BE2C (cell line): ENCODE measurements around the gene UXS1.

Experiments used
- DNase-seq: peaks from one replicate; pipeline ENCODE4 v3.0.0-alpha.2; 2020
- H3K27me3 ChIP-seq: fragments of 250-450 bp; sonication (Bioruptor Pico); 2 replicates; pipeline ENCODE4 v1.5.1; 2020; ENCODE audit warnings: mild to moderate bottlenecking
- H3K36me3 ChIP-seq: fragments of 250-450 bp; sonication (Bioruptor Pico); 2 replicates; pipeline ENCODE4 v1.5.1; 2020; ENCODE audit warnings: mild to moderate bottlenecking
- H3K4me1 ChIP-seq: fragments of 250-450 bp; sonication (Bioruptor Pico); 2 replicates; pipeline ENCODE4 v1.5.1; 2020
- H3K4me3 ChIP-seq: 2 replicates; pipeline ENCODE4 v1.5.1; 2011; ENCODE audit warnings: low read depth, low read length
- H3K9me3 ChIP-seq: fragments of 250-450 bp; sonication (Bioruptor Pico); 2 replicates; pipeline ENCODE4 v1.5.1; 2020
- TF ChIP-seq, protein P1 (sequence below): IDR thresholded peaks from 2 replicates; pipeline ENCODE4 v1.5.1; 2012; ENCODE audit warnings: mild to moderate bottlenecking, low read depth, low read length

Gene UXS1

DNA sequence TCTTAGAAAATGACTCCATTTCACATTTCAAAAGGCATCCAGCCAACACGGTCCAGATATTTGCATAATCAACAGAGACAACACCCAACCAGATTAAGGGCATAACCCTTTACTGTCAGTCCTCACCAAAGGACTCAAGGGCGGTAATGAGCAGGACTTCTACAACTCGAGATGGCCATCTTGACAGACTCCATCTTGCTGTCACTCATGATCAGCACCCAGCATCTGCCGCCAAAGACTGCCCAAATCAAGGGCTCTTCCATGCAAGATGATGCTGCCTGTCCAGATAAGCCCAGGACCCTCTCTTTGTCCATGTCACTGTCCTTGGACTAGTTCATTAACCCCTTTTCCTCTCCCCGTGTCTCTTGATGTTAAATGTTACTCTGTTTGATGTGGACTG is 77.9 kb downstream of the UXS1 start:
- Histone ChIP-seq H3K4me1 (no peaks in the 10 kb centered on the region), H3K27me3 (no peaks in the 10 kb centered on the region), H3K9me3 (no peaks in the 10 kb centered on the region), H3K4me3 (no peak overlapping the region), H3K36me3 (no peaks in the 10 kb centered on the region)
- TF ChIP-seq, protein P1, sequence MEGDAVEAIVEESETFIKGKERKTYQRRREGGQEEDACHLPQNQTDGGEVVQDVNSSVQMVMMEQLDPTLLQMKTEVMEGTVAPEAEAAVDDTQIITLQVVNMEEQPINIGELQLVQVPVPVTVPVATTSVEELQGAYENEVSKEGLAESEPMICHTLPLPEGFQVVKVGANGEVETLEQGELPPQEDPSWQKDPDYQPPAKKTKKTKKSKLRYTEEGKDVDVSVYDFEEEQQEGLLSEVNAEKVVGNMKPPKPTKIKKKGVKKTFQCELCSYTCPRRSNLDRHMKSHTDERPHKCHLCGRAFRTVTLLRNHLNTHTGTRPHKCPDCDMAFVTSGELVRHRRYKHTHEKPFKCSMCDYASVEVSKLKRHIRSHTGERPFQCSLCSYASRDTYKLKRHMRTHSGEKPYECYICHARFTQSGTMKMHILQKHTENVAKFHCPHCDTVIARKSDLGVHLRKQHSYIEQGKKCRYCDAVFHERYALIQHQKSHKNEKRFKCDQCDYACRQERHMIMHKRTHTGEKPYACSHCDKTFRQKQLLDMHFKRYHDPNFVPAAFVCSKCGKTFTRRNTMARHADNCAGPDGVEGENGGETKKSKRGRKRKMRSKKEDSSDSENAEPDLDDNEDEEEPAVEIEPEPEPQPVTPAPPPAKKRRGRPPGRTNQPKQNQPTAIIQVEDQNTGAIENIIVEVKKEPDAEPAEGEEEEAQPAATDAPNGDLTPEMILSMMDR = no peak
- DNase-seq = no peak

DNA sequence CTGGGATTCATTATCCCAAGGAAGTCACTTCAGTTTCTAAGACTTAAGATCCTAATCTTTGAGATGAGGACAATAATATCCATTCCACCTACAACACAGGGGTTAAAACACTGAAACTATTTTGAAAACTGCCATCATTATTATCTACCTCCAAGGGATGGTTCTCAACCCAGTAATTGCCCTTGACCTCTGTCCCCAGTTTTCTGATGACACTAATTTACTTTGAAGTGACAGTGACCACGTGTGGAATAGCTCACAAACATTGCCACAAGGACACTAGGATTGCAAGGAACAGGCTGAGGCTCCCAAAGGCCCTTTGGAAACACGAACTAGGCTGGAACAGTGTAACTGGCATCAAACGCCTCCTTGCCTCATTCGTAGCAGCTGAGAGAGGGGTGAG is 78.4 kb downstream of the UXS1 start:
- DNase-seq = no peak
- no peaks in the 10 kb centered on the region for H3K9me3 ChIP-seq
- no peaks in the 10 kb centered on the region for H3K36me3 ChIP-seq
- H3K4me1 ChIP-seq = no peaks in the 10 kb centered on the region
- H3K27me3 ChIP-seq = no peaks in the 10 kb centered on the region
- no peak overlapping the region for H3K4me3 ChIP-seq
- TF ChIP-seq, protein P1 = no peak

DNA sequence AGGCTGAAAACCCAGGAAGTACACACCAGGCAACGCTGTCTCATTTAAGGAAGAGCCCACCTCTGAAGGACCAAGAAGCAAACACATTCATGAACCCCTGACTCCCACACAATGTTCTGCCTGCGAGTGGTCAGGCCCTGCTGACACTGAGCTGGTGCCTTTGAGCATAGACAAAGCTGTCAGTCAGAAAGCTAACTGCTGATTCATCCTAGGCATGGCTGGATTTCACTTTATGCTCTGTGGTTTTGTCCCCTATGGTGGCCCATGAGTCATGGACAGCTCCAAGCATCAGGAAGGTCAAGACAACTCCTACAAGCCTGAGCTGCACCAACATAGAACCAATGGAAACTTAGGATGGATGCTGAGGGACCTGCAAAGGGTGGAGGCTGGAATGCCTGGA is 78.9 kb downstream of the UXS1 start:
- Histone ChIP-seq H3K27me3 (no peaks in the 10 kb centered on the region), H3K36me3 (no peaks in the 10 kb centered on the region), H3K9me3 (no peaks in the 10 kb centered on the region), H3K4me3 (no peak overlapping the region), H3K4me1 (no peaks in the 10 kb centered on the region)
- DNase-seq = no peak
- TF ChIP-seq, protein P1 = no peak

DNA sequence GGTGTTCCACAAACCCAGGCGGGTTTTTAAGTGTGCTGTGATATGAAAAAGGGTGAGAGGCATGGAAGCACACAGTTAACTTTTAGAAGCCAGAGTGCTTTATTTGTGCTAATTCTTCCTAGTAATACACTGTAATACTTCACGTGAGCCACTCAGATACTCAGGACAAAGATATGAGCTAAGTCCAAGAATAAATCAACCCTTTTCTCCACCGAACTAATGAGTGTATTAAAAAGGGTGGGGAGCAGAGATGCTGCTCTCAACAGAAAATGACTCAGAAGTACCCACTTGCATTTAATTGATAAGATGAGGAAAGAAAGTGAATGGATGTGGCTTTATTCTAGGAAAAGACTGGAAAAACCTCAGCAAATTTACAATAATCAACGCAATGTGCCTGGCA is 79.9 kb downstream of the UXS1 start:
- no peak for DNase-seq
- Histone ChIP-seq H3K36me3 (no peaks in the 10 kb centered on the region), H3K4me1 (no peaks in the 10 kb centered on the region)

DNA sequence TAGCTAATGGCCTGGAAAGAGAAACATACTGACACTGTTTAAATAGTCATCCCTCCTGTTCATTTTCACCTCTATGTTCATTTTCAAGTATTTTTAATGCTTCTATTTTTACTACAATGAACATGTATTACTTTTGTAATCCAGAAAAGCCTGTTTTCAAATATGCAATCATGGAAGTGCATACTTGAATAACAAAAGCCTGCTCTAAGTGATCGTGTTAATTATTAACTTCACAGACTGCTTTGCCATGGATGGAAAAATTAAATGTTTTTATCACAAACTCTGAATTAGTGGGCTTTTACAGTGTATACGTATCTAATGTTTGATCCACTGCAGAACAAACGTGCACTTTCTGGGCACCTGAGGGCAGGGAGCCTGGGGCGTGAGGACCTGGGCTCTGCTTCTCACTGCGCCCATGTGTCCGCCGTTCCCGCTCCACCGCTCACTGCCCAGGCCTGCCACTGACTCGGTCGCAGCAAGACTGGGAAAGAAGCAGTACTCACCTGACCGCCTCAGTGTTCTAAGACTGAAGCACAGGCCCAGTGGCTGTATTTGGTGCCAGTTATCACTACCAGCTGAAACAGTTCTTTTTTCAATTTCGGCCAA is 80.6 kb downstream of the UXS1 start:
- DNase-seq = no peak
- no peaks in the 10 kb centered on the region for H3K4me1 ChIP-seq

More for the DNA sequence above, 79.9 kb downstream of the UXS1 start:
- TF ChIP-seq, protein P1 = no peak
- Histone ChIP-seq H3K27me3 (no peaks in the 10 kb centered on the region), H3K9me3 (no peaks in the 10 kb centered on the region), H3K4me3 (no peak overlapping the region)

DNA sequence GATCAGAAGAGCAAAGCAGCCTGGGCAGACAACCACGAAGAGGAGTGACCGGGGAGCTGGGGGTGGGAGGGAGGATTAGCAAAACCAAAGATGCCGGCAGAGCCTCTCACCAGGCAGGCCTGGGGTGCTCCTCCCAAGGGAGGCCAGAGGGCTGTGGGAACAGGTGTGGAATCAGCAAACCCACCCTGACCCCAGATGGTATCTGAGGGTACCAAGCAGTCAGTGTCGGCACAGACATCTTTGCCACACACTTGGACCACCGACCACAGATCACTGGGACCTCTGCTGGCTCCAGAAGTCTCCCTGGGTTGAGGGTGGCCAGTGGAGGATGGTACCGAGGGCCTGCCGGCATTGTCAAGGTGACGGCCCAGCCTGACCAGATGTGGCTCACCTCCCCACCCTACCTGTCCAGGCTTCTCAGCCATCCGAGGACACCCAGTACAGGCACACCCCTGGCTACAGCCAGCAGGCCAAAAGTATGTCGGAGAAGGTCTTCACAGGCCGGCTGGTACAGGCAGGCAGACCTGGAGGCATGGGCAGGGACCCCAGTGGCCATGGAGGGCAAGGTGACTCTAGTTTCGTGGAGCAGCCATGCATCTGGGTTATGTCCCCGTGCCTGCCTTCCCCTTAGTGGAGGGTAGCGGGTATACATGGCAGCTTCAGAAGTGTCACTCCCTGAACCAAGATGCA is 82.1 kb downstream of the UXS1 start:
- TF ChIP-seq, protein P1 = no peak
- no peak for DNase-seq
- Histone ChIP-seq H3K9me3 (no peaks in the 10 kb centered on the region), H3K4me3 (no peak overlapping the region), H3K36me3 (no peaks in the 10 kb centered on the region), H3K4me1 (no peaks in the 10 kb centered on the region), H3K27me3 (no peaks in the 10 kb centered on the region)

More for the DNA sequence above, 80.6 kb downstream of the UXS1 start:
- Histone ChIP-seq H3K4me3 (no peak overlapping the region), H3K27me3 (no peaks in the 10 kb centered on the region), H3K36me3 (no peaks in the 10 kb centered on the region), H3K9me3 (no peaks in the 10 kb centered on the region)
- TF ChIP-seq, protein P1 = no peak
